HG02798 (cell line): ENCODE results near the gene RNF39.
A peak's percentile ranks its signal among the peaks of the same experiment; 100 is the strongest.
"Not testable (repeated sequence)": the region's sequence is repeated elsewhere in the genome, so short reads cannot be mapped to it uniquely, and the experiment has no call there.

Experiments
- ATAC-seq: cut with Tn5 transposase; IDR thresholded peaks from one replicate; pipeline ENCODE4 v1.9.1; 2021; ENCODE audit warnings: mild to moderate bottlenecking; ENCODE audit not compliant: unreplicated experiment, poor library complexity

RNF39 gene

GRCh38 chr6:30075094-30075789 lies at the start of gene RNF39:
TSS of gene RNF39 (minus strand) at chr6:30075769. CDS start at chr6:30075585, 184 bp downstream.
- ATAC-seq, result no peak

GRCh38 chr6:30122515-30122914 lies 46.9 kb upstream of the RNF39 start:
- ATAC-seq, result no peak

GRCh38 chr6:30121446-30122366 lies 46.1 kb upstream of the RNF39 start:
- ATAC-seq, result no peak

- not testable (repeated sequence) for ATAC-seq
Measured at GRCh38 chr6:30118691-30119090, 43.1 kb upstream of the RNF39 start.

- no peak for ATAC-seq
Measured at GRCh38 chr6:30116724-30117123, 41.2 kb upstream of the RNF39 start.

- no peak for ATAC-seq
Measured at GRCh38 chr6:30113841-30114240, 38.3 kb upstream of the RNF39 start.

- peak; percentile 62 for ATAC-seq
Measured at GRCh38 chr6:30113003-30113759, 37.6 kb upstream of the RNF39 start, which contains the start of gene TRIM31. TSS of gene TRIM31 (minus strand) at chr6:30113090. CDS start at chr6:30112805, 285 bp downstream.

GRCh38 chr6:30112402-30112994 lies 36.9 kb upstream of the RNF39 start:
- ATAC-seq, result no peak

GRCh38 chr6:30111266-30111856 lies 35.8 kb upstream of the RNF39 start:
- no peak for ATAC-seq

GRCh38 chr6:30104661-30105060 lies 29.1 kb upstream of the RNF39 start:
- ATAC-seq, result no peak

- no peak for ATAC-seq
Measured at GRCh38 chr6:30103872-30104179, 28.3 kb upstream of the RNF39 start.

GRCh38 chr6:30102970-30103871 lies 27.7 kb upstream of the RNF39 start:
- peak; percentile 74 for ATAC-seq

GRCh38 chr6:30102414-30102969 lies 26.9 kb upstream of the RNF39 start:
- no peak for ATAC-seq

GRCh38 chr6:30101444-30102413 lies 26.2 kb upstream of the RNF39 start:
- ATAC-seq, result peak; percentile 65

GRCh38 chr6:30100585-30101443 lies 25.2 kb upstream of the RNF39 start:
- no peak for ATAC-seq

- ATAC-seq, result no peak
Measured at GRCh38 chr6:30100154-30100553, 24.6 kb upstream of the RNF39 start.
